Gastrocnemius medialis (tissue), 4 donors: ENCODE results near the gene FTH1. TPM values are rescaled to one million over a fixed set of nuclear protein-coding genes. Genes with fewer than 3 reads are reported as not detected.
A peak's percentile ranks its signal among the peaks of the same experiment; 100 is the strongest.

Source experiments
- ATAC-seq, 2 donors: fragments of 150-250 bp; one replicate each; pipeline ENCODE4 v1.9.1; 2016
- DNase-seq, 2 donors: peaks; one replicate each; pipeline ENCODE4 v3.0.0-alpha.2; 2019
- H3K27ac ChIP-seq, 4 donors: fragments of 200-600 bp; sonication (generic); 1 replicate in 1 of 4; 2 replicates in 3 of 4; pipeline ENCODE4 v1.5.1; 2016 to 2018; ENCODE audit warnings: mild to moderate bottlenecking in 2 of 4, moderate library complexity in 1 of 4
- H3K27me3 ChIP-seq, 3 donors: fragments of 200-600 bp; sonication (generic) in 2 of 3; 1 replicate in 1 of 3; 2 replicates in 2 of 3; pipeline versions ENCODE4 v1.5.1 to v1.6.0; 2016 to 2019; ENCODE audit warnings: mild to moderate bottlenecking in 1 of 3, moderate library complexity in 1 of 3
- H3K36me3 ChIP-seq, 2 donors: fragments of 200-600 bp; sonication (generic) in 1 of 2; one replicate each; pipeline ENCODE4 v1.5.1; 2017 to 2018
- H3K4me1 ChIP-seq, 2 donors: fragments of 200-600 bp; sonication (generic) in 1 of 2; one replicate each; pipeline ENCODE4 v1.5.1; 2016 to 2017; ENCODE audit warnings: mild to moderate bottlenecking in 2 of 2
- H3K4me3 ChIP-seq, 4 donors: fragments of 200-600 bp; sonication (generic) in 3 of 4; 1 replicate in 1 of 4; 2 replicates in 3 of 4; pipeline ENCODE4 v1.5.1; 2016 to 2019; ENCODE audit warnings: mild to moderate bottlenecking in 2 of 4
- H3K9me3 ChIP-seq, 3 donors: fragments of 200-600 bp; sonication (generic) in 2 of 3; 1 replicate in 1 of 3; 2 replicates in 2 of 3; pipeline ENCODE4 v1.5.1; 2016 to 2019
- POLR2A ChIP-seq, 2 donors: fragments of 450-650 bp; IDR thresholded peaks; one replicate each; pipeline ENCODE4 v1.6.1; 2017; ENCODE audit warnings: antibody characterized with exemption in 2 of 2, mild to moderate bottlenecking in 2 of 2, moderate library complexity in 2 of 2
- in situ Hi-C, 4 donors: fragments of 200-750 bp; cut with MboI; loops; one replicate each; pipeline versions ENCODE4 v1.15.0 to v1.8.0; 2017; ENCODE audit warnings: low sequenced_read_pairs in 4 of 4
- intact Hi-C: fragments of 100-400 bp; cut with DNase I; formaldehyde crosslinking; loops from one replicate; pipeline ENCODE4 v1.15.1; 2023; ENCODE audit warnings: low total_unique reads
- total RNA-seq, 4 donors: library from RNA; depleted of rRNA; stranded (reverse); fragments of >200 nt; gene quantifications; one replicate each; pipeline versions ENCODE4 v1.1.0 to v1.2.3, GENCODE V29; 2016
- TF ChIP-seq, protein P1 (sequence below), 5 experiments: fragments of 450-650 bp in 3 of 5; fragments of 200-600 bp in 2 of 5; sonication (generic) in 2 of 5; IDR thresholded peaks in 4 of 5; conservative IDR thresholded peaks in 1 of 5; 1 replicate in 4 of 5; 2 replicates in 1 of 5; pipeline ENCODE4 v1.5.1; 2016 to 2019; ENCODE audit warnings: antibody characterized with exemption in 5 of 5, mild to moderate bottlenecking in 3 of 5, moderate library complexity in 3 of 5

The FTH1 gene
- total RNA-seq, 4 donors from 2014 or later, result 1,340 to 3,366 (median 1,705) TPM

DNA sequence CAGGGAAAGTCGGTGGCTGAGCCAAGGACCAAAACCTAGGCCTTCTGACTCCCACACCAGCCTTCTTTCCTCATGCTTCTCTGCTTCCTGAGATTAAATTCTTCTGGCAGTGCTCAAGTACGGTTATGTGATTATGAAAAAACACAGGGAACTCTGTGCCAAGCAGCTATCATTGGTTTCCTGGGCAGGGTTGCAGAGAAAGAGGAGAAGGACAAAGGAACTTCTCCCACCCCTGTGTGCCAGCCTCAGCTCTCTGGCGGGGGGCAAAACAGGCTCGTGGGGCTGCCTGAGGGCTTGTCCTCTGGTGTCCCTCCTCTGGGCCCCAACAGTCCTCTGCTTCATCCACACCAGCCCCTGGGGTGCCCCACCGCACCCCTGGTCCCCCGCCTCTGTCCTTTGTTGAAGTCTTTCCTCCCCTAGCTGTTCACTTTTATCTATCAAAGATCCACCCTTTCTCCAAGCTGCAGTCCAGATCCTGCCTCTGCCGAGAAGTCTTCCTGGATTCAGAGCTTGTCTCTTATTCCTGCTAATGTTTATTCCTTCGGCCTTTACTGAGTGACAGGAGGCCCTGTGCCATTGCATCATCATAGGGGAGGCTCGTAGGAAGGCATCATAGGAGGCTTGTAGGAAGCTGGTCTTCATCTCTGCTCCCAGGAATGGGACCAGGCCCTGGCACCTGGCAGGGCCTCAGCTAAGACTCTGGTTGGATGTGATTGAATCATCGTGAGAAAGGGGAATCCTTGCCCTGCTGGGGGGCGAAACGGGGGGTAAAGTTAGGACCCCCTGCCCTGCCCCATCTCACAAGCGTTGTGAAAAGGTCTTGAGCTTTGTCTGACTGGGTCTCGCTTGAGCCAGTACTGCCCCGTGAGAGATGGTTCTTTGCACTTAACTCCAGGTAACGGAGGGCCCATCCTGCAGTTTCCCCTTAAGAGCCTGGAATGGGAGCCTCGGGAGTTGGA, 11.5 kb upstream of the FTH1 start:
- in situ Hi-C loops (no loop called here), intact Hi-C loops (no loop called here)
- H3K4me1 ChIP-seq, result peaks cover 7 to 27% of the 10 kb centered on the region in 2 donors

DNA sequence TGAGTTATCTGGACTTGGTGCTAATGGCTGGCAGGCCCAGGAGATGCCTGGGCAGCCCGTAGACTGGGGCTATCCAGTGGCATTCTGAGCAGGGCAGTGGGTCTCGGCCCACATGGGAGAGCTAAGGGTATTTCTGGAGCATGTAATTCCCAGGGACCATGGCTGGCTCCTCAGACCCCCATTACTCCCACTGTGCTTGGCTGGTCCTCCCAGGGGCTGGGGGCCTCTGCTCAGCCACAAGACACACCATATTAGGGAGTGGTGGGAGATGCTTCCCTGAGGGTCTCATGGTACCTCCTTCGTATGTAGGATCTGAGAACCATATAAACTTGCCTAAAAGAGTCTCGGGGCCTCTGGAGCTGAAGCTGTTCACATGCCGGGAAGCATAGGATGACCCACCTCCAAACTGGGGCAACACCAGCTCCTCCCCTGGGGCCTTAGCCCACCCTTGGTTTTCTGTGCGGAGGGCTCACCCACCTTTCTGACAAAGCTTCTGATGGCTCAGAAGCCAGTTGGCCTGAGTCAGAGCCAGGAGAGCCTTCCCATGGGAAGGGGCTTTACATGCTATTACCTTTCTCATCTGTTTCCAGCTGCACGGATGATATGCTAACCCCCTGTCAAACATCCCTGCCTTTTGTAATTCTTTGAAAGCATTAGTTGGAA, 9.5 kb upstream of the FTH1 start:
- Histone ChIP-seq H3K27me3 (no peaks in the 10 kb centered on the region), H3K36me3 (no peaks in the 10 kb centered on the region), H3K4me1 (peaks cover 27 to 47% of the 10 kb centered on the region in 2 donors), H3K9me3 (no peaks in the 10 kb centered on the region), H3K4me3 (no peak overlapping the region), H3K27ac (no peak overlapping the region)
- TF ChIP-seq POLR2A (IDR thresholded peaks at IDR 0.05), result no peak
- TF ChIP-seq, protein P1, sequence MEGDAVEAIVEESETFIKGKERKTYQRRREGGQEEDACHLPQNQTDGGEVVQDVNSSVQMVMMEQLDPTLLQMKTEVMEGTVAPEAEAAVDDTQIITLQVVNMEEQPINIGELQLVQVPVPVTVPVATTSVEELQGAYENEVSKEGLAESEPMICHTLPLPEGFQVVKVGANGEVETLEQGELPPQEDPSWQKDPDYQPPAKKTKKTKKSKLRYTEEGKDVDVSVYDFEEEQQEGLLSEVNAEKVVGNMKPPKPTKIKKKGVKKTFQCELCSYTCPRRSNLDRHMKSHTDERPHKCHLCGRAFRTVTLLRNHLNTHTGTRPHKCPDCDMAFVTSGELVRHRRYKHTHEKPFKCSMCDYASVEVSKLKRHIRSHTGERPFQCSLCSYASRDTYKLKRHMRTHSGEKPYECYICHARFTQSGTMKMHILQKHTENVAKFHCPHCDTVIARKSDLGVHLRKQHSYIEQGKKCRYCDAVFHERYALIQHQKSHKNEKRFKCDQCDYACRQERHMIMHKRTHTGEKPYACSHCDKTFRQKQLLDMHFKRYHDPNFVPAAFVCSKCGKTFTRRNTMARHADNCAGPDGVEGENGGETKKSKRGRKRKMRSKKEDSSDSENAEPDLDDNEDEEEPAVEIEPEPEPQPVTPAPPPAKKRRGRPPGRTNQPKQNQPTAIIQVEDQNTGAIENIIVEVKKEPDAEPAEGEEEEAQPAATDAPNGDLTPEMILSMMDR (IDR thresholded peaks at IDR 0.05 in 4 of 5, conservative IDR thresholded peaks at IDR 0.05 in 1 of 5), result no peak
- DNase-seq, result no peak
- intact Hi-C loops, result no loop called here
- ATAC-seq, result no peak
- in situ Hi-C loops, result no loop called here

More for the DNA sequence above, 11.5 kb upstream of the FTH1 start:
- no peaks in the 10 kb centered on the region for H3K9me3 ChIP-seq
- no peaks in the 10 kb centered on the region for H3K27me3 ChIP-seq
- no peaks in the 10 kb centered on the region for H3K36me3 ChIP-seq
- no peak overlapping the region for H3K4me3 ChIP-seq
- DNase-seq (no peak), ATAC-seq (peak; percentile 80 to 82)
- peak overlapping the region; percentile 64 to 76 (median 68) for H3K27ac ChIP-seq
- TF ChIP-seq POLR2A (IDR thresholded peaks at IDR 0.05), result no peak
- TF ChIP-seq, protein P1 (IDR thresholded peaks at IDR 0.05 in 4 of 5, conservative IDR thresholded peaks at IDR 0.05 in 1 of 5), result no peak

DNA sequence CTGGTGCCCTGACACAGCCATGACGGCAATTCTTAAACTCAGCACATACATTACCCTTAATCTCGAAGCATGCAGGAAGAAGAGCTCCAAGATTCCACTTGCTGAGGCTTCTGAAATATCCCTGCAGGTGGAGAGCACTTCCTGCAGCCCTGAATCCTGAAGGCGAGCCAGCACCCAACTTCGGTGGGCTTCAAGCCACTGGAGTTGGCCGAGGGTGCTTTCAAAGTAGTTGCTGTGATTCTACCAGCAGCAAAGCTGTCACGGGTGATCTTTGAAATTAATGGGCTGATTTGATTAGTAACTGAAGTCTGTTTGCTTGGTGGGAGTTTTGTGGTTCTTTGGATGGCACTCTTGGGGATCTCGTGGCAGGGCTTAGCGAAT, 9.0 kb upstream of the FTH1 start:
- no peak overlapping the region for H3K4me3 ChIP-seq
- TF ChIP-seq, protein P1 (IDR thresholded peaks at IDR 0.05 in 4 of 5, conservative IDR thresholded peaks at IDR 0.05 in 1 of 5), result no peak
- no peak for TF ChIP-seq POLR2A (IDR thresholded peaks at IDR 0.05)
- H3K27me3 ChIP-seq, result no peaks in the 10 kb centered on the region
- no peaks in the 10 kb centered on the region for H3K9me3 ChIP-seq
- in situ Hi-C loops (no loop called here), intact Hi-C loops (no loop called here)
- ATAC-seq, result no peak
- peaks cover 30 to 47% of the 10 kb centered on the region in 2 donors for H3K4me1 ChIP-seq
- no peak for DNase-seq
- no peak overlapping the region for H3K27ac ChIP-seq
- no peaks in the 10 kb centered on the region for H3K36me3 ChIP-seq

DNA sequence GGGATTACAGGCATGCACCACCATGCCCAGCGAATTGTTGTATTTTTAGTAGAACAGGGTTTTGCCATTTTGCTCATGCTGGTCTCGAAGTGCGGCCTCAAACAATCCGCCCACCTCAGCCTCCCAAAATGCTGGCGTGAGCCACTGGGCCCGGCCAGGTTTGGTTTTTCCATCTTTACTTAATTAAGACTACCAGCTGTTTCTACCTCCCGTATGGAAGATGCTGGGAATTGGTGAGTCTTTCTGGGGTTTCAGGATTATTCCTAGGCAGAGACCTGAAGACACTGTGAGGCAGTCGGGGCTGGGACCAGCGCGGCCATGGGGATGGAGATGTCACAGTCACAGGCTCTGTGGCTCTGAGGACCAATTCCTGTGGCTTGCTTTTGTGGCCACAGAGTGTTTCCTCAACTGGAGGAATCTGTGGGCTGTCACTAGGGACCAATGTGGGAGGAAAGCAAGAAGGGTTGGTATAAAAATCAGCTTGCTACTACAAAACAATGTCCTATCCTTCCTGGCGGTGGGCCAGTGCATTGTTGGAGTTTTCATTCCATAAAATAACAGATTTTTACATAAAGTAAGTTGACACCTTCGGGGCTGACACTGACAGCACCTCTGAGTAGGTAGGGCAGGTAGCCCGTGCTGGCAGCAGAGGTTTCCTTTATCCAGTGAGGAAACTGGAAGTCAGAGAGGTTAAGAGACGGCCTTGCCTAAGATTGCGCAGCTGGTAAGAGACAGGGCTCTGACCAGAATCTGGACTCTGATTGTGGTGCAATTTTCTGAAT, 8.4 kb upstream of the FTH1 start:
- TF ChIP-seq, protein P1 (IDR thresholded peaks at IDR 0.05 in 4 of 5, conservative IDR thresholded peaks at IDR 0.05 in 1 of 5), result no peak
- no peak for TF ChIP-seq POLR2A (IDR thresholded peaks at IDR 0.05)
- H3K4me3 ChIP-seq, result no peak overlapping the region
- ATAC-seq, result no peak
- intact Hi-C loops (no loop called here), in situ Hi-C loops (no loop called here)
- H3K27ac ChIP-seq, result peak overlapping the region in 1 of 4 donors; percentile 8
- H3K27me3 ChIP-seq, result no peaks in the 10 kb centered on the region
- H3K9me3 ChIP-seq, result no peaks in the 10 kb centered on the region
- H3K36me3 ChIP-seq, result no peaks in the 10 kb centered on the region
- no peak for DNase-seq
- peaks cover 36 to 52% of the 10 kb centered on the region in 2 donors for H3K4me1 ChIP-seq
